ENCODE results near the gene CDH16.
"Not testable (repeated sequence)": the region's sequence is repeated elsewhere in the genome, so short reads cannot be mapped to it uniquely, and the experiment has no call there.

The CDH16 gene

GRCh38 chr16:66871363-66871762 is 47.3 kb downstream of the CDH16 start:
- not testable (repeated sequence) for DNase-seq

GRCh38 chr16:66869424-66869823 is 49.3 kb downstream of the CDH16 start:
- DNase-seq = no peak

GRCh38 chr16:66863707-66864106 is 55.0 kb downstream of the CDH16 start:
- no peak for DNase-seq

GRCh38 chr16:66862023-66862520 is 56.6 kb downstream of the CDH16 start:
- no peak for DNase-seq

GRCh38 chr16:66859397-66860068 is 59.2 kb downstream of the CDH16 start:
- DNase-seq = no peak

GRCh38 chr16:66858740-66859396 is 59.8 kb downstream of the CDH16 start:
- DNase-seq = no peak
